ENCODE data around the gene SDK1.

SDK1 gene

GRCh38 chr7:3300651-3301448, at the start of gene SDK1:
TSS of gene SDK1 (plus strand) at chr7:3301252. CDS start at chr7:3301587, 335 bp downstream.
- ATAC-seq = peak; percentile 93

GRCh38 chr7:3254718-3255117, 46.3 kb upstream of the SDK1 start:
- ATAC-seq = no peak

- no peak for ATAC-seq
These were observed 41.2 kb upstream of the SDK1 start for GRCh38 chr7:3259711-3260400.

- no peak for ATAC-seq
These were observed 40.7 kb upstream of the SDK1 start for GRCh38 chr7:3260401-3260715.

- ATAC-seq = no peak
These were observed 36.2 kb upstream of the SDK1 start for GRCh38 chr7:3264693-3265339.

GRCh38 chr7:3265388-3265787, 35.7 kb upstream of the SDK1 start:
- no peak for ATAC-seq

GRCh38 chr7:3266240-3266639, 34.8 kb upstream of the SDK1 start:
- ATAC-seq = no peak

GRCh38 chr7:3267966-3268690, 32.9 kb upstream of the SDK1 start:
- no peak for ATAC-seq

GRCh38 chr7:3270362-3270761, 30.7 kb upstream of the SDK1 start:
- no peak for ATAC-seq

- ATAC-seq = no peak
These were observed 29.8 kb upstream of the SDK1 start for GRCh38 chr7:3271298-3271697.

GRCh38 chr7:3272691-3273141, 28.3 kb upstream of the SDK1 start:
- no peak for ATAC-seq

GRCh38 chr7:3274131-3274530, 26.9 kb upstream of the SDK1 start:
- no peak for ATAC-seq

- peak in 1 of 2 donors; percentile 17 for ATAC-seq
These were observed 23.2 kb upstream of the SDK1 start for GRCh38 chr7:3277604-3278572.

- no peak for ATAC-seq
These were observed 21.8 kb upstream of the SDK1 start for GRCh38 chr7:3279147-3279818.

- no peak for ATAC-seq
These were observed 20.6 kb upstream of the SDK1 start for GRCh38 chr7:3280445-3280844.

- no peak for ATAC-seq
These were observed 20.0 kb upstream of the SDK1 start for GRCh38 chr7:3280946-3281656.

- no peak for ATAC-seq
These were observed 18.6 kb upstream of the SDK1 start for GRCh38 chr7:3282457-3282856.

- no peak for ATAC-seq
These were observed 17.8 kb upstream of the SDK1 start for GRCh38 chr7:3283130-3283704.

- ATAC-seq = no peak
These were observed 15.4 kb upstream of the SDK1 start for GRCh38 chr7:3285652-3286051.

GRCh38 chr7:3289996-3290395, 11.1 kb upstream of the SDK1 start:
- ATAC-seq = no peak
